ENCODE measurements around the gene ATXN10.

The ATXN10 gene

DNA sequence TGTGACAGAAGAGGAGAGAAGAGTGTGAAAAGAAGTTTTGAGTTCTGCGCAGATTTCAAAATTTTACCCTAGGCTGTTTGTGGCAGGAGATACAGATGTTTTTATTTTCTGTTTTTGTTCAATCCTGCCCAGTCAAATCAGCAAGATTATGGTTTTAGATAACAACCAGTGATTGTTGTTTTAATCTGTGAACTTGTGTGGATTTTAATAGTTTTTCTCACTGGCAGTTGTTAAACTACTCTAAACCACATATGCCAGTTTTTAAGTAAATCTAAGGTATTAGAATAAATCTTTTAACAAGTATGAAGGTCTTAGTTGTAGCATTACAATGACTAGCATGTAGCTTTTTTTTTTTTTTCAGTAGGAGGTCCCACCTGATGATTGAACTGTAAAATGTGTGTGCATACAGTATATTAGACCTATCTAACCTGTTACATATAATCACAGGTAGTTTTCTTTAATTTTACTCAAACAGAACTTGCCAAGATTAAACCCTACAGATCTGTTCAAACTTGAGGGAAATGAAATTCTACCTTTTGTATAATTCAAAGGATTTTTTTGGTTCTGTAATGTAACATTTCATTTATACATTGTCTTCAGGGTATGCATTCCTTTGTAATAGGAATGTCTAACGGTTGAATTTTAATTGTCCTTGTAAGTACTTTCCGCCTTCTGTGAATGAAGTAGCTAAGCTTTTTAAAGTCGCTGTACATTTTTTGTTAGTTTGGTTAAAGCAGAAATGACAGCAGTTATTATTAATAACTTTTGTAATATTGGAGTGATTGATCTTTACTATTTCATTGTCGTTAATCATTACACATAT lies 13.3 kb downstream of the ATXN10 start:
- H3K4me3 ChIP-seq (ENCODE audit: low read depth, low read length): no peak overlapping the region
- no peak for DNase-seq (ENCODE audit: low read depth)
- TF ChIP-seq POLR2A (IDR thresholded peaks at IDR 0.05; ENCODE audit: extremely low read depth, insufficient read length) (no peak), MYC (IDR thresholded peaks at IDR 0.05; ENCODE audit: low read depth, low read length) (no peak)
- TF ChIP-seq, protein P1, sequence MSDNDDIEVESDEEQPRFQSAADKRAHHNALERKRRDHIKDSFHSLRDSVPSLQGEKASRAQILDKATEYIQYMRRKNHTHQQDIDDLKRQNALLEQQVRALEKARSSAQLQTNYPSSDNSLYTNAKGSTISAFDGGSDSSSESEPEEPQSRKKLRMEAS (IDR thresholded peaks at IDR 0.05; ENCODE audit: low read depth, low read length): no peak
- TF ChIP-seq, protein P2, sequence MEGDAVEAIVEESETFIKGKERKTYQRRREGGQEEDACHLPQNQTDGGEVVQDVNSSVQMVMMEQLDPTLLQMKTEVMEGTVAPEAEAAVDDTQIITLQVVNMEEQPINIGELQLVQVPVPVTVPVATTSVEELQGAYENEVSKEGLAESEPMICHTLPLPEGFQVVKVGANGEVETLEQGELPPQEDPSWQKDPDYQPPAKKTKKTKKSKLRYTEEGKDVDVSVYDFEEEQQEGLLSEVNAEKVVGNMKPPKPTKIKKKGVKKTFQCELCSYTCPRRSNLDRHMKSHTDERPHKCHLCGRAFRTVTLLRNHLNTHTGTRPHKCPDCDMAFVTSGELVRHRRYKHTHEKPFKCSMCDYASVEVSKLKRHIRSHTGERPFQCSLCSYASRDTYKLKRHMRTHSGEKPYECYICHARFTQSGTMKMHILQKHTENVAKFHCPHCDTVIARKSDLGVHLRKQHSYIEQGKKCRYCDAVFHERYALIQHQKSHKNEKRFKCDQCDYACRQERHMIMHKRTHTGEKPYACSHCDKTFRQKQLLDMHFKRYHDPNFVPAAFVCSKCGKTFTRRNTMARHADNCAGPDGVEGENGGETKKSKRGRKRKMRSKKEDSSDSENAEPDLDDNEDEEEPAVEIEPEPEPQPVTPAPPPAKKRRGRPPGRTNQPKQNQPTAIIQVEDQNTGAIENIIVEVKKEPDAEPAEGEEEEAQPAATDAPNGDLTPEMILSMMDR (IDR thresholded peaks at IDR 0.05; ENCODE audit: low read depth, low read length): no peak

DNA sequence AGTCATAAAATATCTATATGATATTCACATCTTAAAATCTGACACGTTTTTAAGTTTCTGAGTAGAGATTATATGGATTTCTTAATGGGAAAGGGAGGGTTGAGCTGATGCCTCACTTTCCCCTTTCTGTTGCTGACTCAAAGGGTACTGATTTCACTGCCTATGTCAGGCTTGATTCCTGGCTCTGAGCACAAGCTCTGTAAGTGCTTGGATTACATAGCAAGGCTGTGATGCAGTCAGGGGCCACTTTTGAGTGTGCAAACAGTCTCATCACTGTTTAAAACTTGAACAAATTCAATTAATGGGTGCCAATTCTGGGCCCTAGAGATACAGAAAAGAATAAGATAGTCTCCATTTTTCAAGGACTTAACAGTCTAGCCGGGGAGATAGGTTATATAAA lies 14.4 kb downstream of the ATXN10 start:
- no peak for TF ChIP-seq MYC (IDR thresholded peaks at IDR 0.05; ENCODE audit: low read depth, low read length)
- TF ChIP-seq, protein P1 (IDR thresholded peaks at IDR 0.05; ENCODE audit: low read depth, low read length): no peak
- TF ChIP-seq, protein P2 (IDR thresholded peaks at IDR 0.05; ENCODE audit: low read depth, low read length): no peak
- H3K4me3 ChIP-seq (ENCODE audit: low read depth, low read length): no peak overlapping the region
- no peak for DNase-seq (ENCODE audit: low read depth)

DNA sequence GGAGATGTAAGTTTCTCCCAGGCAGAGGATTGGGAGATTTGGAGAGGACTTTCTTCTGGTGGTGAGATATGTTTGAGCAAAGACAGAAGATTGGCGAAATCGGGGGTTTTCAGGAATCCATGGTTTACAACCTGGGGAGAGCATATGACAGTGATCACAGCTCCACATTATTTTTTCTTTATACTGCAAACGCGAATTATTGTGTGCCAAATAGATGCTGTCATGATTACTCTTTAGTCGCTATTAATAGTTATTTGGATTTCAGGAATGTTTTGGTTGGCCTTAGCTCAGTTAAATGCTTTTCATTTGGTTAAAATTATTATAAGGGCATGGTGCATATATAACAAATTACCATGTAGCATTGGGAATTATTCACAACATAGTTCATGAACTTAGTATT lies 15.2 kb downstream of the ATXN10 start:
- no peak for DNase-seq (ENCODE audit: low read depth)
- no peak overlapping the region for H3K4me3 ChIP-seq (ENCODE audit: low read depth, low read length)
- TF ChIP-seq POLR2A (IDR thresholded peaks at IDR 0.05; ENCODE audit: extremely low read depth, insufficient read length) (no peak), MYC (IDR thresholded peaks at IDR 0.05; ENCODE audit: low read depth, low read length) (no peak)
- TF ChIP-seq, protein P1 (IDR thresholded peaks at IDR 0.05; ENCODE audit: low read depth, low read length): no peak
- TF ChIP-seq, protein P2 (IDR thresholded peaks at IDR 0.05; ENCODE audit: low read depth, low read length): no peak

DNA sequence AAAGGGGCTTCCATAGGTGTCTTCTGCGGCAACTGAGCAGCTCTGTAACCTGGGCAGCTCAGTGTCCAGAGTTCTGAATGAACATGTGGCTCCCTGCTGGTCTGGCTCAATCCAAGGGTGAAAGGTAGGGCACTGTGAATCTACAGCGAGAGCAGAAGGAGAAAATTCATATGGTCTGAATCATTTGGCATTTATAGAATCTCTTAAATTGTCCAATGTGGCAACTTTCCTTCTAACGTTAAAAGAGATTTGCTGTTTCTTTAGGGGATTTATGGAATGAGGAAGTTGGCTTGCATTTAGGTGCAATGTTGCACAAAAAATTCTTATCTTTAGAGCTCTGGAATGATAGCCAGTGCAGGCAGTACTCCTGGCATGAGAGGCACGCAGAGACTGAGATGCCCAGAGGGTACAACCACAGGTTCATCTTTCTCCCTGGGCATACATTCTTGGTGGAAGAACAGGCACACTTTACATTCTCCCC lies 17.0 kb downstream of the ATXN10 start:
- H3K4me3 ChIP-seq (ENCODE audit: low read depth, low read length): no peak overlapping the region
- TF ChIP-seq, protein P1 (IDR thresholded peaks at IDR 0.05; ENCODE audit: low read depth, low read length): no peak
- TF ChIP-seq POLR2A (IDR thresholded peaks at IDR 0.05; ENCODE audit: extremely low read depth, insufficient read length) (no peak), MYC (IDR thresholded peaks at IDR 0.05; ENCODE audit: low read depth, low read length) (no peak)
- TF ChIP-seq, protein P2 (IDR thresholded peaks at IDR 0.05; ENCODE audit: low read depth, low read length): no peak
- peak; percentile 36 for DNase-seq (ENCODE audit: low read depth)

DNA sequence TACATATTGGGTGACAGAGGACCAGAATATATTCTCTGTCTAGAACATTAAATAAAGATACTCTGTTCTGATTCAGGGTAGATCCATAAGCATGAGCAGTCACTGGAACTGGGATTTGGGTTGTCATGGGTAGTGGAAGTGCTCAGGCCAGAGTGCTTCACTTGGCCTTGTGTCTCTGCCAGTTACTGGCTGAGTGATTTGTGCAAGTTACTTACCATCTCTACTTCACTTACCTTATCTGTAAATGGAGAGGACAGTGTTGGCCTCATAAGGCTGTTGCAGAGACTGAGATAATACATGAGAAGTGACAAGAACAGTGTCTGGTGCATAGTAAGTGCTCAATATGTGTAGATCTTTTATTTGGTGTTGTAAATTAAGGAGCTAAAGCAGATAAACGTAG lies 17.6 kb downstream of the ATXN10 start:
- H3K4me3 ChIP-seq (ENCODE audit: low read depth, low read length): no peak overlapping the region
- no peak for TF ChIP-seq MYC (IDR thresholded peaks at IDR 0.05; ENCODE audit: low read depth, low read length)
- TF ChIP-seq, protein P1 (IDR thresholded peaks at IDR 0.05; ENCODE audit: low read depth, low read length): no peak
- TF ChIP-seq POLR2A (IDR thresholded peaks at IDR 0.05; ENCODE audit: extremely low read depth, insufficient read length): no peak
- TF ChIP-seq, protein P2 (IDR thresholded peaks at IDR 0.05; ENCODE audit: low read depth, low read length): no peak
- no peak for DNase-seq (ENCODE audit: low read depth)

All from NB4 (cell line).